H7 (cell line): ENCODE results near the gene RSPH9. TPM values are rescaled to one million over a fixed set of nuclear protein-coding genes. Genes with fewer than 3 reads are reported as not detected.
"Not testable (repeated sequence)": the region's sequence is repeated elsewhere in the genome, so short reads cannot be mapped to it uniquely, and the experiment has no call there.

Experiments
- DNase-seq: peaks from one replicate; pipeline ENCODE4 v3.0.0; 2012
- H3K27me3 ChIP-seq: 2 replicates; pipeline ENCODE4 v1.6.0; 2011; ENCODE audit warnings: mild to moderate bottlenecking, low read length; ENCODE audit not compliant: control insufficient read depth, insufficient read depth
- H3K36me3 ChIP-seq: replicated peaks from 2 replicates; pipeline ENCODE4 v1.5.1; 2011; ENCODE audit warnings: low read length; ENCODE audit not compliant: control insufficient read depth, insufficient read depth
- H3K4me3 ChIP-seq: 2 replicates; pipeline ENCODE4 v1.5.1; 2011; ENCODE audit warnings: low read depth, mild to moderate bottlenecking, control low read depth, low read length, moderate library complexity; ENCODE audit not compliant: insufficient read depth
- total RNA-seq: library from RNA; depleted of rRNA; stranded (reverse); fragments of >200 nt; shearing (Covaris generic); gene quantifications from 2 replicates; pipeline ENCODE4 v1.2.3, GENCODE V29; 2014

The RSPH9 gene
- total RNA-seq, 1 experiment from 2014 or later = 0.07 TPM

- H3K36me3 ChIP-seq, H3K27me3 ChIP-seq, H3K4me3 ChIP-seq, DNase-seq: not testable (repeated sequence)
These were observed 56.2 kb downstream of the RSPH9 start for GRCh38 chr6:43700939-43701560.

GRCh38 chr6:43702171-43702533, 57.3 kb downstream of the RSPH9 start:
- Histone ChIP-seq H3K4me3 (peak overlapping the region; percentile 0; the same call in 1 of the 2 replicates), H3K36me3 (no peaks in the 10 kb centered on the region)
- no peak for DNase-seq

GRCh38 chr6:43702534-43703440, 58.0 kb downstream of the RSPH9 start:
- Histone ChIP-seq H3K4me3 (peak overlapping the region; percentile 0; the same call in 1 of the 2 replicates), H3K27me3 (no peaks in the 10 kb centered on the region; the same call in 1 of the 2 replicates), H3K36me3 (no peaks in the 10 kb centered on the region)
- DNase-seq = peak; percentile 89

More at GRCh38 chr6:43702171-43702533, 57.3 kb downstream of the RSPH9 start:
- H3K27me3 ChIP-seq = no peaks in the 10 kb centered on the region; the same call in 1 of the 2 replicates

GRCh38 chr6:43703512-43704429, 58.9 kb downstream of the RSPH9 start:
- Histone ChIP-seq H3K27me3 (no peaks in the 10 kb centered on the region; the same call in 1 of the 2 replicates), H3K36me3 (no peaks in the 10 kb centered on the region), H3K4me3 (no peak overlapping the region)
- DNase-seq = no peak

GRCh38 chr6:43705996-43706395, 61.2 kb downstream of the RSPH9 start:
- DNase-seq = no peak
- Histone ChIP-seq H3K4me3 (no peak overlapping the region), H3K27me3 (no peaks in the 10 kb centered on the region; the same call in 1 of the 2 replicates), H3K36me3 (no peaks in the 10 kb centered on the region)

GRCh38 chr6:43706788-43707187, 62.0 kb downstream of the RSPH9 start:
- H3K27me3 ChIP-seq = no peaks in the 10 kb centered on the region; the same call in 1 of the 2 replicates
- H3K36me3 ChIP-seq = no peaks in the 10 kb centered on the region
- no peak for DNase-seq
- no peak overlapping the region for H3K4me3 ChIP-seq

GRCh38 chr6:43707269-43707668, 62.4 kb downstream of the RSPH9 start:
- no peak overlapping the region for H3K4me3 ChIP-seq
- peak; percentile 34 for DNase-seq
- no peaks in the 10 kb centered on the region for H3K36me3 ChIP-seq

GRCh38 chr6:43707767-43708166, 62.9 kb downstream of the RSPH9 start:
- no peaks in the 10 kb centered on the region; the same call in 1 of the 2 replicates for H3K27me3 ChIP-seq
- DNase-seq = peak; percentile 17
- no peak overlapping the region for H3K4me3 ChIP-seq
- no peaks in the 10 kb centered on the region for H3K36me3 ChIP-seq

More at GRCh38 chr6:43707269-43707668, 62.4 kb downstream of the RSPH9 start:
- no peaks in the 10 kb centered on the region; the same call in 1 of the 2 replicates for H3K27me3 ChIP-seq

GRCh38 chr6:43708860-43709653, 64.2 kb downstream of the RSPH9 start:
- DNase-seq = no peak
- Histone ChIP-seq H3K27me3 (no peaks in the 10 kb centered on the region; the same call in 1 of the 2 replicates), H3K4me3 (no peak overlapping the region), H3K36me3 (no peaks in the 10 kb centered on the region)

- Histone ChIP-seq H3K36me3 (no peaks in the 10 kb centered on the region), H3K27me3 (no peaks in the 10 kb centered on the region; the same call in 1 of the 2 replicates), H3K4me3 (no peak overlapping the region)
- DNase-seq = peak; percentile 45
These were observed 64.9 kb downstream of the RSPH9 start for GRCh38 chr6:43709654-43710303.

- no peak for DNase-seq
- Histone ChIP-seq H3K27me3 (no peaks in the 10 kb centered on the region; the same call in 1 of the 2 replicates), H3K4me3 (no peak overlapping the region), H3K36me3 (no peaks in the 10 kb centered on the region)
These were observed 65.7 kb downstream of the RSPH9 start for GRCh38 chr6:43710576-43710975.

- H3K4me3 ChIP-seq = no peak overlapping the region
- no peaks in the 10 kb centered on the region for H3K36me3 ChIP-seq
- no peaks in the 10 kb centered on the region; the same call in 1 of the 2 replicates for H3K27me3 ChIP-seq
- no peak for DNase-seq
These were observed 67.7 kb downstream of the RSPH9 start for GRCh38 chr6:43712579-43712978.
